Central memory CD4-positive, alpha-beta T cell (primary cell): ENCODE data around the gene TMEFF2.
"Not testable (repeated sequence)": the region's sequence is repeated elsewhere in the genome, so short reads cannot be mapped to it uniquely, and the experiment has no call there.

ENCODE experiments used
- DNase-seq: peaks from one replicate; pipeline ENCODE4 v3.0.0; 2022

Gene TMEFF2

DNA sequence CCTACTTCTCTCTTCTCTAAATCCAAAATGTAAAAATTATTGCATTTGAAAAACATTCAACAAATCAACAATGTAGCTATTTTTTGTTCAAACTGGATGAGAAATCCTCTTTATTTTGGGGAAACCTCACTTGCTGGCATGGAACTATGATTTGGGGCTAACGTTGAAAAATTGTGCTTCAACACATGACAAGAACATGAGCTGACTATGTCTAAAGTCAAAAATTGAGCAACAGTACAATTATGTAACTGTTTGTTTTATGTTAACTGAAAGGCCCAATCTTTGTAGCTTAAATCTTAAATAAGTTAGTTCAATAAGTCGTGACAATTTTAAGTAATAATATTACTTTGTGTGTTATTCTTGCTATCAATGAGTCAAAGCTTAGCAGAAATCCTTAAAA, 67.3 kb downstream of the TMEFF2 start:
- no peak for DNase-seq

DNA sequence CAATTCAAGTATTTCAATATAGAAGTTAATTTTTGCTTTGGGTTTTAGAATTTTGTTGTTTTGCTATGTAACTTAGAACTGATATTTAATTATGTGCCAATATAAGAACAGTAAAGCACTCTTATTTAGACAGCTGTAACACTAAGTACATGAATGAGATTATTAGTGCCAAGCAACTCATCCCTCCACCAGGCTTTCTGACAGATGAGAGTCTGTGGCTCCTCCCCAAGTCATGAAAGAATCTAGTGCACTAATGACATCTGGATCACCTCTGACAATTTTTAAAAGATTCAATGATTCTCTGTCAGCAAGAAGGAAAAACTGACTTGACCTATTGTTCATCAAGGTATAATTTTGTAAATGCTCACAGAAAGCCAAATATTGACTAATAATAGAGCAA, 67.8 kb downstream of the TMEFF2 start:
- no peak for DNase-seq

DNA sequence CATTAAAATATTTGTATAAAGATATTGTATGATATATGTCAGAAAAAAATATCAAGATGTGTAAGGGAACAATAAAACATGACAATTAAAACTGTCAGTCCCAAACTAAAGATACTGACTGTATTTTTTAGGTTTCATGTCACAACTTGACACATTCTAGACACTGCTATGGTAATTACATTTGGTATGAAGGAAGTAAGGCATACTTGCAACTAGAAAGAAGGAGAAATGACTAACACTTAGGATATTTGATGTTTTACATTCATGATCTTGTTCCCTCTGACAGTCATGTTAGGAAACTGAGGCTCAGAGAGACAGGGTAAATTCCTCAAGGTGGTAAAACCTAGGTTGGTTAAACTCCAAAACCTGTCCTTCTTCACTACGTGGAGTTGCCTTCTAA, 68.3 kb downstream of the TMEFF2 start:
- no peak for DNase-seq

- DNase-seq, result no peak
Observed at GRCh38 chr2:192124571-192124970, 70.2 kb downstream of the TMEFF2 start.

GRCh38 chr2:192123847-192124246, 70.9 kb downstream of the TMEFF2 start:
- DNase-seq, result no peak

DNA sequence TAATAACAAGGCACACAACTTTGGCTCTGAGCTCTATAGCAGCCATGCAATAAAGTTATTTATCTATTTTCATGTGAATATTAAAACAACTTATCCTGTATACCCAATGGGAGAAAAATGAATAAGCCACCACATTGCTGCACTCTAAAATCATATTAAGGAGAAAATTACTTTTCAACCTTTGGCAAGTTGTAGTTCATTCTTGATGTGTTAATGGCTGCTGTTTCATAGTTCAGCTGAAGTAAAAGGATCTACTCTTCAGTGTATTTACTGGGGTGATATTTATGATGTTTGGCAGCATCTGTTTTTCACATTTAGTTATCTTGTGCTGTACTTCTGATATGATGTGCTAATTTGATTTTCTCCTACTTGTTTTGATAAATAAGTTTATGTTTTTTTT, 71.8 kb downstream of the TMEFF2 start:
- DNase-seq, result no peak

GRCh38 chr2:192122141-192122540, 72.6 kb downstream of the TMEFF2 start:
- DNase-seq, result no peak

DNA sequence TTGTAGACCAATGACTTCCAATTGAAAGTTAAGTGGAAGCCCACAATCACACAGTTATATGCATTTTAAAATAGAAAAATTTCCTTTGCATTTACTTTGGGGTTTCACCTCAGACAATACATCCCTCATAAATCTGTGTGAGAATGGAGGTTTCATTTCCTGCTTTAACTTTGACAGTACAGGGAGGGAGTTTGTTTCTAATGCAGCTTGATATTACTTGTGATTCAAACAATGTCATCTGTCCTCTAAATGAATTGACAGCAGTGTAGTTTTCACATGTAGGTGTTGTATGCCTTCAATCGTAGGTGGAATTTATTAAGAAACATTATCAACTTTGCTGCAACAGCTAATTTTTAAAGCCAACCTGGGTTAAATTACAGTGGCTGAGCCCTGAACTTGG, 75.2 kb downstream of the TMEFF2 start:
- no peak for DNase-seq

GRCh38 chr2:192117705-192118104, 77.0 kb downstream of the TMEFF2 start:
- DNase-seq, result no peak

DNA sequence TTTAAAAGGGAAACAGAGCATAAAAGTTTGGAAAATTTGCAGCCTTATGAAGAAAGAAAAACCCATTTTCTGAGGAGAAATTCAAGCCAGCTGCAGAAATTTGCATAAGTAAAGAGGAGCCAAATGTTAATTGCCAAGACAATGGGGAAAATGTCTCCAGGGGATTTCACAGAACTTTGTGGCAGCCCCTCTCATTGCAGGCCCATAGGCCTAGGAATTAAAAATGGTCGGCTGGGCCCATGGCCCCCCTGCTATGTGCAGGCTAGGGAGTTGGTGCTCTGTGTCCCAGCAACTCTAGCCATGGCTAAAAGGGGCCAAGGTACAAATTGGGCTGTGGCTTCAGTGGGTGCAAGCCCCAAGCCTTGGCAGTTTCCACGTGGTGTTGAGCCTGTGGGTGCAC, 83.2 kb downstream of the TMEFF2 start:
- DNase-seq, result not testable (repeated sequence)

DNA sequence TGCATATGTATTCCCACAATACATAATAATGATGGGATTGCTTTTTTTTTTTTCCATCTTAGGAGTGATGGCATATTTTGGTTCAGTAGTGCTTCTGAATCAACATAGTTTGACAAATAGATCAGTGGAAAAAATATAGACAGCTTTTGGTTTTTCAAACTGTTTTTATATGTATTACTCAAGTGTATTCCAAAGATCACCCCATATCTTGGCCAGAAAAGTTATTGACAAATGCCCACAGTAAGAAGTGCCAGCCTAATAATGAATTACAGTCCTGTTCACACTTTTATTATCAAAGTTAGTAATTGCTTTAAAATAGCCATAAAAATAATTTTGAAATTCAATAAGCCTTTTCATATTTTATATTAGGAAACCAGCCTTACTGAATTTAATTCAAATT, 95.0 kb downstream of the TMEFF2 start:
- DNase-seq, result no peak

DNA sequence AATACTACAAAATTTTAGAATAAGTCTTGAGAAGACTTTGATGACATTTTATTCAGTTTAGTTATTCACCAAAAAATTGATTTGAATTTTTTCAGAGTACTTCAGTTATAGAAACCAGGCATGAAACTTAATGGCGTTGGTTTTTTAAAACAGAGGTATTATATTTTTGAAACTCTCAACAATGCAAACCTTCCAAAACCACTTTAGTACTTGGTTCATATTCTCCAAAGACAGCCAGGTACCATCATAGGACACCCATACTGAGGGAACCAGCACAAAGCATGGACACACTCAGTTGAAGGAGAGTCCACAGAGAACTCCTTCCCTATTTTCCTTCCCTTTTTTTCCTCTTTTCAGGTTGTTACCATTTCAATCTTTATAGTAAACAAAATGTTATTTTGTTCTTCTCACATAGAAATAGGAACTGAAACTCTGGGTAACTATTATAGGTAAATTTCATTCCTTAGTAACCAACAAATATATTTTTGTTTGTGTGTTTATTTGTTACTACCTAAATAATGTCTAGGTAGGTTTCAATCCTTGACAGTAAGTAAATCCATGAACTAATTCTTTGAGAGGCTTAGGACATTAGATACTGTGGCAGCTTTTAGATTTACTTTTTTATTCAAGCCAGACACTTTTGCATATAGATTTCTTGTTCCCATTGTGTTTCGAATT, 95.8 kb downstream of the TMEFF2 start:
- no peak for DNase-seq

DNA sequence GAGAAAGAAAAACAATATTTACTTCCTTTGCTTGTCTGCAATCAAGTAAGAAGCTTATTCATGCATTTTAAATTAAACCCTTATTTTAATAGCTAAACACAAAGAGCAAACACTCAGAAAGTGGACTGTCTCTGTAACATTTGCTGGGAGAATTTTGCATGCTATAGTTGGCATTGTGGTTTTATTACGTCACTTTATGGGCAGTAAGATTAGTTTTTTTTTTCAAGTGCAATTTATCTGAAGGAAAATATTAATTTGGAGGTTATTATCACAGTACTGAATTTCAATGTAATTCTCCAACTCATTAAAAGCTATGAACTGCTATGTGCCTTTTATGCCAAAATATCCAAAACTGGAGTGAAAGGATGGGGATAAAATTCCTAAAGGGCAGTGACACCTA, 103.3 kb downstream of the TMEFF2 start:
- DNase-seq, result no peak

- DNase-seq, result no peak
Observed at GRCh38 chr2:192090911-192091310, 103.8 kb downstream of the TMEFF2 start.

- no peak for DNase-seq
Observed at GRCh38 chr2:192087398-192087958, 107.3 kb downstream of the TMEFF2 start.

- no peak for DNase-seq
Observed at GRCh38 chr2:192082121-192082520, 112.6 kb downstream of the TMEFF2 start.

DNA sequence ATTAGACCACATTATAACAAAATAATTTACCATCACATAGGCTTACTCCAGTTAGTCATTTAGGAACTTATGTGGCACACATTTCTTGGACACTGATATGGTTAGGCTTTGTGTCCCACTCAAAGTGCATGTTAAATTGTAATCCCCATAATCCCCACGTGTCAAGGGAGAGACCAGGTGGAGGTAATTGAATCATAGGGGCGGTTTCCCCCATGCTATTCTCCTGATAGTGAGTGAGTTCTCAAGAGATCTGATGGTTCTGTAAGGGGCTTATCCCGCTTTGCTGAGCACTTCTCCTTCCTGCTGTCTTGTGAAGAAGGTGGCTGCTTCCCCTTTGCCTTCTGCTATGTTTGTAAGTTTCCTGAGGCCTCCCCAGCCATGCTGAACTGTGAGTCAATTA, 114.6 kb downstream of the TMEFF2 start:
- not testable (repeated sequence) for DNase-seq

DNA sequence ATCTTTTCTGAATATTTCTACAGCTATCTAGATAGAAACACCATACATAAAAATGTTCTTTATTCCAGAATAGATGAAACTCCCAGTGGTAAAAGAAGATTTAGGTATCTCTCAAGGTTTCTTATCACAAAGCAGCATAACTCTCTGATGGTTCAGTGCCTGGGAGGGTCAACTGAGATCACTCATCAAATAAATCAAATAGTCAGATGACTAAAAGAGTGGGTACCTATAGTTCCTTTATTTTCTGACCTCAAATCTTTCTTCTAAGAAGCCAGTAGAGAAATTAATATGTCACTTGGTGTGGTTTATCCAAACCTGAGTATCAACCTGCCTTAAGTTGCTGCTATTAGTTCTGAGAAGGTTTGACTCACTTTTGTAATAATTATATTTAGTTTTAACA, 120.9 kb downstream of the TMEFF2 start:
- DNase-seq, result no peak

DNA sequence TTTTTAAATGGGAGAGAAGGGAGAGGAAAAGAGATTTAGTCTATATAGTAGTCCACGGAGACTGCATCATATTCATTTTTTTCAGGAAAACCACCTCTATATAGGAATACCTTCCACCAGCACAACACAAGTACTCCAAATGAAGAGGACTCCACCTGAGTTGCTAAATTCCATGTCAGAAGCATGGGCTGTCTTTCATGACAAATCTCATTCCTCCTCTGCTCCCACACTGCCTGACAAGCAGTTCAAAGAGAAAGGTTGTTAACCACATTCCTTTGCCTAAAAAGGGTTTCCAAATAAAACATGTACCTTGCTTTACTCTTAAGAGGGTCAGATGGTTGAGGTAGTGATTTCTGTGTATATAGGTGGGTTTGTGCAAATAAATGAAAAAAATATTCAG, 122.0 kb downstream of the TMEFF2 start:
- DNase-seq, result no peak

DNA sequence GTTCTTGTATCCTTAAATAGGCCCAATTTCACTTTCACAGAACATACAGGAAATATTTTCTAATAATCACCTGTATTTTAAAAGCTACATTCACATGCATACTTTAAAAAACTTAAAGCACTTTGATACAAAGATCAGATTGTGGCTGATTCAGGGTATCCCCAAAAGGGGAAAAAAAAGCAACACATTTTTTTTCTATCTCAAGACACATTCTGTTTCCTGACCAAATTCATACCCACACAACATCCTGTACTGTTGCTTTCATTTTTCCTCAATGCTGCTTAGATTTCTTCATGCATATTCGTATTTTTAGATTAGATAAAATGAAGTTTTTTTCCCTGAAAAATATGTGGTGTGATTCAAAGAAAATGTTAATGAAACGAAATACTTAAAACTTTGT, 122.5 kb downstream of the TMEFF2 start:
- DNase-seq, result no peak

GRCh38 chr2:192070099-192070498, 124.6 kb downstream of the TMEFF2 start:
- no peak for DNase-seq

DNA sequence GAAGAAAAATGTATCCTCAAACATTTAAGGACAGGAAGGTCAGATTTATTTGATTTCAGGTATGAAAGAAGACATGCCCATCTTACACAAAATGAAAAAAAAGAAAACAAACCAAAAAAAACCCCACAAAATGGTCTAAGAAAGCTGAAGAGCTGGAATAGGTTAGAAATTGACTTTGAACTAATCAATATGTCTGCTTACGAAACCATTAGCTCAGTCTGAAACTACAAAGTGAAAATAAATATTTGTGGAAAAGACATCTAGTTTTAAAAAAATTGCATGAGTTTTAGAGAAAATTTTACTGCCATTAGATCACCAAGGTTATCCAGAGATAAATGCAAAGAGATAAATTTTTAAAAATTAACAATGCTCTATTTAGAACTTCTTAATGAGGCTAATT, 125.3 kb downstream of the TMEFF2 start:
- DNase-seq, result no peak

- DNase-seq, result no peak
Observed at GRCh38 chr2:192068966-192069365, 125.8 kb downstream of the TMEFF2 start.

DNA sequence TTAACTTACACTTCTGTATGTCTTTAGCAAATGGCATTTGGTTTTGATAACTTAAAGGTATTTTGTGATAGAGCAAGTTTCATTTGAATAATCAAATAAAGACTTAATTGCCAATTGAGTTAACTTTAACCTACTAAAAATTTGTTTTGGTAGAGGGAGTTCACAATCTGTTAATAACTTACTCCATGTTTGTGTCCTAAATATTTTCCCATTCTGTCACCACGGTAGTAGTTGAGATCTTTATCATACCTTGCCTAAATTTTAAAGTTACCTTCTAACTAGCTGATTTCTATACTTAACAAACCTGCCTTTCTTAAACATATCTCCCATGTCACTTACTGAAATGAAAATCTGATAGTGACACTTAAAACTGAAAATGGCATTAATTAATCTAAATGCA, 127.1 kb downstream of the TMEFF2 start:
- DNase-seq, result no peak

GRCh38 chr2:192064459-192064858, 130.3 kb downstream of the TMEFF2 start:
- DNase-seq, result no peak
